ENCODE measurements around the gene CHAF1B.

CHAF1B gene

DNA sequence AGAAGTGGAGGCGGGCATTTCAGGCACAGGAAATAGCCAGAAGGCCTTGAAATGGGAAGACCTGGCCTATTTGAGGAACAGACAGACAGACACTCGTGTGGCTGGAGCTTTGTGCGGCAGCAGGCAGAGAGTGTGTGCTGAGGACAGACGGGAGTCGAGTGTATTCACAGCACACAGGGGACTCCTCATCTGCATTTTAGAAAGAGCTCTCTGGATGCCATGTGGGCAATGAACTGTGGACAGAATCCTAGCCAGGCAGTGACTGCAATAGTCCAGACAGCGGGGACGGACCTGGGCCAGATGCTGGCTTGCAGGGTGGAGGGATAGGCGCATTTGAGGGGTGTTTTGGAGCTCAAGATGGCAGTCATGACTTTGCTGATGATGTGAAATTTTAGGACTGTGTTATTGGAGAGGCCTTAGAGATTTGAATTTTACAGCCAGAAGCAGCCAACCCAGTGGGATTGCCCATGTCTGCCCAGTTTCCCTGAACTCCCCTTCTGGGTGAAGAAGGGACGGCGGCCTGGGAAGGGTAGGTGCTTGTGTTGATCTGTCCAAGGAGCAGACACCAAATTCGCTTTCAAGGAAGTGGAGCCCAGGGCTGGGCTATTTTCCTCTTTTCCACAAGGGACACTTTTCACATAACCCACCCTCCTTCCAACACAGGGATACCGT, 43.7 kb downstream of the CHAF1B start:
- DNase-seq = no peak

DNA sequence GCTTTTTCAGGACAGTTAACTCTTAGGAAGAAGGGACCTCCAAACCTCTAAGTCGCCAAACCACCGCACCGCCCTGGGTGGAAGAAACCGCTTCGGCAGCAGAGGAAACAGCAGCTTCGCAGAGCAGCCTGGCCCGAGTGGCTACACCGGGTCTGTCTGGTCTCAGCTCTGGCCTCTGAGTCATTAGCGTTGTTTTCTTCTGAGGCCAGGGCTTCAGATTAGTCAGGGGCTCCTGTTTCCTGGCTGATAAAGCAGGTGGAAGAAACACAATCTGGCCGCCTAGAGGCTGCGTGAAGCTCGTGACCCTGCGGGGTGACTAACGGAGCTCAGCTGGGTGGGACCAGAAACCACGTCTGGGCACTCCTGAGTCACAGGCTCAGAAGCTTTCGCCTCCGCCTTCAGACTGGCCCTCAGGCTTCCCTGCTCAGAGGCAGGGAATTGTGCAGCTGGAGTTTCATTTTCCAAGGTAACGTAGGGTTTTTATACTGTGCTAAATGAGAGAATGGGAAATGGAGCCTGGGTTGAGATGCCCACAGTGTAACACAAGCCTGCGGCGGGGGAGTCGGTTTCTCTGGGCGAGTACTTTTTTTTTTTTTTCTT, 44.9 kb downstream of the CHAF1B start:
- DNase-seq = no peak

DNA sequence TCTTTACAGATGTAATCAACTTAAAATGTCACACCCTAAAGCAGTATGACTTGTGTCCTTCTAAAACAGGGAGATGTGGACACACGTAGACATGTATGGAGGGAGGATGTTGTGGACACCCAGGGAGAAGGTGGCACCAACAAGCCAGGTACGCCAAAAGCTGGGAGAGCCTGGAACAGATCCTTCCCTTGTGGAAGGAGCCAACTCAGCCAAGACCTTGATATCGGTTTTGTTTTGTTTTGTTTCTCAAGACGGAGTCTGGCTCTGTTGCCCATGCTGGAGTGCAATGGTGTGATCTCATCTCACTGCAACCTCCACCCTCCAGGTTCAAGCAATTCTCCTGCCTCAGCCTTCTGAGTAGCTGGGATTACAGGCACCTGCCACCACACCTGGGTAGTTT, 45.6 kb downstream of the CHAF1B start:
- no peak for DNase-seq

DNA sequence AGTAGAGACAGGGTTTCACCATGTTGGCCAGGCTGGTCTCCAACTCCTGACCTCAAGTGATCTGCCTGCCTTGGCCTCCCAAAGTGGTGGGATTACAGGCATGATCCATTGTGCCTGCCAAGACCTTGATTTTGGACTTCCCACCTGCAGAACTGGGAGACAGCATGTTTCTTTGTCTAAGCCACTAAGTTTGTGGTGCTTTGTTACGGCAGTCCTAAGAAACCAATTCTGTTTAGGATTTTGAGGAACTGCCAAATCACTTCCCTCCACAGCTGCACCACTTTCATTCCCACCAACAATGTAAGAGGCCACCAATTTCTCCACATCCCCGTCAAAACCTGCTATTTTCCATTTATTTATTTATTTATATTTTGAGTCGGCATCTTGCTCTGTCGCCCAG, 46.1 kb downstream of the CHAF1B start:
- DNase-seq = no peak

DNA sequence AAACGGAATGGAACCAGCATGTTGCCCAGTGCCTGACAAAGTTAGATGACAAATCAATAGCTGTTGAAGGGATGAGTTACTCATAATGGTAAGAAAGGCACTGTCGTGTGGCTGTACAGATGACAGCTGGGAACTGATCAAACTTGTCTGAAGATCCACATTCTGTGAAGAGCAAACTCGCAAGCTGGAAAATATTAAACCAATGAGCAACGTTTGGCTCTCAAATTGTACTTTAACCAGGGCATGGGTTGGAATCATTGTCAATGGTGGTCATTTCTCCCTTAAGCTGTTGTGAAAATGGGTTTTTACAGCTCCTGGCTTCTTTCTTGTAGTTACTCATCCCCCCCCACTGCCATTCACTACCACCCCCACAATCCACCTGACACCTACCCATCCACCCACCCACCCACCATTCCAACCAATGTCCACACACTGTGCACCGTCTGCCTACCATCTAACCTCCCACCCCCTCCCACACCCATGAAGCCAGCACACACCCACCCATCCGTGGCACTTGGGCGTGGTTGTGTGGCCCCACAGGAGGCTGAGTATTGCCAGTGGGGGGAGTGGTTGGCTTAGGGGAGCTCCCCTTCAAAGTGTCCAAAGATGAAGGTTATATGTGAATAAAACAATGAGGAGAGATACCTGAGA, 48.0 kb downstream of the CHAF1B start:
- no peak for DNase-seq

DNA sequence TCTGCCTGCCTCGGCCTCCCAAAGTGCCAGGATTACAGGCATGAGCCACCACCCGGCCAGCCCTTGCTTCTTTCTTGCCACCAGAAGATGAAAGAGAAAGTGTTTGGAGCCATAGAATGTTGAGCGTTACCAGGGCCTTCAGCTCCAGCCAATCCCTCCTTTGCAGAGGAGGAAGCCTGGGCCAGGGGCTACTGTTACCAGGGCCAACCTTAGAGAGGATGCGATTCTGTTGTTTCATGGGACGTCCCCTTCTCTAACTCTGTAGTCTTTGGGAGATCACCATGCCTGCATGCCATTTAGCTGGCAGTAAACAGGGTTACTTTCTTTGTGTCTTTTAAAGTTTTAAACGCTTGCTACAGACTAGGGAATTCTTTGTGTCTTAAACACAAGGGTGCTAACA, 49.0 kb downstream of the CHAF1B start:
- no peak for DNase-seq

DNA sequence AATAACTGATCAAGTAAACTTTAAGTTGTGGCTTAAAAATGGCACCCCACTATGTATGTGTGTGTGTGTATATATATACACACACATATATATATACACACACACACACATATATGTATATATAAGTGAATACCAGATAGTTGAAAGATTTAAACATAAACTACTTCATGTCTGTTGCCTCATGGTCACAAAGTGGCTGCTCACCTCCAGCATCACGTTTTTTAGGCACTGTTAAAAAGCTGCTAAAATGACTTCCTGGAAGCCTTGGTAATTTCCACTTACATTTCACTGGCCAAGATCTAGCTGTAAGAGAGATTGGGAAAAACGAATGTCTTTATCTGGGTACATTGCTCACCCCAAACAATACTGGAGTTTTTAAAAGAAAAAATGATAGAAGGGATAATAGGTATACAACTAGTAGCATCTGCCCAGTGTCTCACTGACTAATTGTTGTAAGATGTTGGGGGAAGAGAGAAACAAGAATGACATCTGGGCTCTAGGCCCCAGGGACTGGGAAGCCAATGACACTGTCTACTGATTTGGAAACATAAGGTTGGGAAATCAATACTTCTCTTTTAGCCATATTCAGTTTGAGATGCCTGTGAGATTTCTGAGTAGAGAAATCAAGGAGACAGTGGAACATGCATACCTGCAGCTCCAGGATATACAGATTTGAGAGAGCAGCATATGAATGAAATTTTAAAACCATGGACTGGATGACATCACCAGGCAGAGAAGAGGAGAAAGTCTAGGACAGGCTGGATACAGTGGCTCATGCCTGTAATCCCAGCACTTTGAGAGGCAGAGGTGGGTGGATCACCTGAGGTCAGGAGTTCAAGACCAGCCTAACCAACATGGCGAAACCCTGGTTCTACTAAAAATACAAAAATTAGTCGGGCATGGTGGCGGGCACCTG, 51.9 kb downstream of the CHAF1B start:
- no peak for DNase-seq

DNA sequence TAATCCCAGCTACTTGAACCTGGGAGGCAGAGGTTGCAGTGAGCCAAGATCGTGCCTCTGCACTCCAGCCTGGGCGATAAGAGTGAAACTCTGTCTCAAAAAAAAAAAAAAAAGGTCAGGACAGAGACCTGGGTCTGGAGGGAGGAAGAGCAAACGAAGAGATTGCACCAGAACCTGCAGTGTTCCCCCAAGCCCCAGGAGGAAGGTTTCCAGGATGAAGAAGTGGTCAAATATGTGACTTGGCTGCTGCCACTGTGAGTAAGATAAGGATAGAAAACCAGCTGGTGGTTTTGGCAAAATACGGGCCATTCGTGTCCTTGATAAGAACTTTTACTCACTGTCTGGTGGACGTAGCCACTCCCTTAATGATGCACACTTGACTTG, 52.5 kb downstream of the CHAF1B start:
- no peak for DNase-seq

DNA sequence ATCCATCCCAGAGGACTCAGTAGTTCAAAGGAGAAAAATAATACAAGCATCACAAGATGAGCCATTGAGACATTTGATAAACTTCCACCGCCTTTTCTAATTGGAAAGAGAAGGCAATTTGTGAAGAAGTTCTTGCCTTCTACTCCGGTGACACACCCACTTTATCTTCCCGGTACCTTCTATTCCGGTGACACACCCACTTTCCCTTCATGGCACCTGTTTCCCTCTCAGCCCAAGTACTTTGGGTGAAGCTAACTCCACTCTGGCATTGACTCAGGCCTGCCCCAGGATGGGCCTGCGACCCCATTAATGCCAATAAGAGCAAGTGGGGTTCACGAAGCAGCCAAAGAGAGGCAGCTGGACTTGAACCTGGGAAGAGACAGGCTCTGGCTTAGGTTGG, 56.5 kb downstream of the CHAF1B start:
- no peak for DNase-seq

DNA sequence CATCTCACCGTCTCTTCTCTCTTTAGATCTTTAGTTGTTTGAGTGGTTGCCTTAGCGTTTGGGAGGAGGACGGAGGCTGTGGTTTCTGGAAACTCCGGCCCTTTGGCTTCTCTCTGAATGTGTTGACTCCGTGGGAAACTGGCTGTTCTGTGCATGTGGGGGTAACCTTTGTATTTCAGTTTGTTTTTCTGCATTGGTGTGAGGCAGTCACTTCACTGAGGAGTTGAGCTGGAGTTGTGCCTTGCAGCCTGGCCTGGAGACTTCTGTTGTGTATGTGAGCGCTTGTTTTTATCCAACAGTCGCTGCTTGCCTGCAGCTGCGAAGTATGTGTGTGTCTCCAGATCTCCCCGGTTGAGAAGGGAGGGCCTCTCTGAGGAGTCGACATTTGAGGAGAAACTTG, 61.1 kb downstream of the CHAF1B start:
- no peak for DNase-seq

DNA sequence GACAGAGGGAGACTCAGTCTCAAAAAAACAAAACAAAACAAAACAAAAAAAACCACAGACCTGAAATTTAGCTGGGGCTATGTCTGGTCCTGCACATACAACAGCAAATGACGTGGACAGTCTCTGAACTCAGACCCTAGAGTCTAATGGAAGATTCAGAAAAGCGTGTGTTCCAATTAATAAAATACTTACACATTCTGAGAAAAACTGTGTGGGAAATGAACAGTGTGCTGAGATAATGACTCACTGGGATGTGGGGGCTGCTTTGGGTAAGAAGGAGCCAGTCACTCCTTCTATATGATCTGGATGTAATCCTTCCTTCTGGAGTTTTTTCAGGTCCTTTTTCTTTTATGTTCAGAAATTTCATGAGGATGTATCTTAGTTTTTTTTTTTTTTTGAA, 65.3 kb downstream of the CHAF1B start:
- no peak for DNase-seq

DNA sequence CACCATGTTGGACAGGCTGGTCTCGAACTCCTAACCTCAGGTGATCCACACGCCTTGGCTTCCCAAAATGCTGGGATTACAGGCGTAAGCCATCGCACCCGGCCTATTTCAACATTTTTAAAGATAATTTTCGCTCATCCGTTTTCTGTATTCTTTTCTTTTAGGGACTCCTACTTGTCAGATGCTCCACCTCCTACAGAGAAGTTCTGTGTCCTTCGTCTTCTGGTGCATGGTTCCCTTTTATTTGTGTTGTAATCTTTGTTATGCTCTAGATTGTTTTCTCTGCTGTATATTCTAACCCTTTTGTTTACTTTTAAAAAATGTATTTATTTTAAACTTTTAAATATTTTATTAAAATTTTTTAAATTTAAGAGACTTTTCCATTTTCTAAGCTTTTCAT, 66.3 kb downstream of the CHAF1B start:
- DNase-seq = no peak

DNA sequence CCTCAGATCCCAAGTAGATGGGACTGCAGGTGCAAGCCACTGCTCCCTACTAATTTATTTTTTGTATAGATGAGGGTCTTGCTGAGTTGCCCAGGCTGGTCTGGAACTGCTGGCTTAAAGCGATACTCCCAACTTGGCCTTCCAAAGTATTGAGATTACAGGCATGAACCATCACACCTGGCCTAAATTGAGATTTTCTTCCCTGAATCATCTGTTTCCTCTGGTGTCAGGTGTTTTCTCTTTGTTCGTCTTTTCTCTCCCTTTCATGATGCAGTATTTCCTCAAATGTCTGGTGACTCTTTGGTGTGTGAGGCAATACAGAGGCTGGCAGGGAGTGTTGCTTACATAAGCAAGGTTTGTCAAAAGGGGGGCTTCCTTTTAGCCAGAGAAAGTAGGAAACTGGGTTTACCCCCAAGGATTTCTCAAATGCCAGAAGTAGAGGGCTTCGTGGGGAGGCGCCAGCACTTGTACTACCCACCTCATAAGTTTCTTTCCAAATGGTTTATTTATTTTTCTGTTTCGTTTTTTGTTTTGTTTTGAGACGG, 67.2 kb downstream of the CHAF1B start:
- DNase-seq = no peak

DNA sequence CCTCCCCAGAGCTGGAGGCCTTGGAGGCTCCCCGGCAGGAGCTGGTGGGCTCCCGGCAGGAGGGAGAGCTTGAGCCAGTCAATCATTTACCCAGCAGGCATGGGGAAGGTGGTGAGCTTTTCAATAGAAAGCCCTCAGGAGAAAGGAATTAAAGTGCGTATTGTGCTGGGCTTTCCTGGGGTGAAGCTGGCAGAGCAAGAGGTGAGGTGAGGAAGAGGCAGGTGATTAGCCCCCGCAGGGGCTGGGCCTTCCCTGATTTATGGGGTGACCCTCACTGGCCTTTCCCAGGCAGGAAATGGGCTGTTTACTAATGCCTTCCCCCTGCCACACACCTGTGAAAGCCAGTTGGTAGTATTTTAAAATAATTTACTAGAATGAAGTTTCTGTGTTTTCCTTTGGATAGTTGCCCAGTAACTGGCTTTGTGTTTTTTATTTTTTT, 68.9 kb downstream of the CHAF1B start:
- DNase-seq = no peak

DNA sequence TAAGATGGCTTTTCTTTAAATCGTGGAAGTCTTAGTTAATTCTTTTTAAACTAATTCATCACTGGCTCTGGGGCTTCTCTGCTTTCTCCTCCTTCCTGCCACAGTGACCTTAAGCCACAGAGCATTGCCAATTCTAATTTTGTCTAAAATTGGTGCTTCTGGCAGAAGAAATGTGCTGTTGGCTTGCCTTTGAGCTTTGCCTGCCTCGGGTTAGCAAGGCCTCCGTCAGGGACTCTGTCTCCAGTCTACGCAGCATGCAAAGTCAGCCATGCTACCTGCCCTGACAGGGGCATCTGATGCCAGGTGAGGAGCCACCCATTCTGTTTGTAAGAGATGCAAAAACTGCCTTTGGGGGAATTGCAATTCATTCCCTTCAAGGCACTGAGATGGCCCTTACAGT, 69.5 kb downstream of the CHAF1B start:
- no peak for DNase-seq

DNA sequence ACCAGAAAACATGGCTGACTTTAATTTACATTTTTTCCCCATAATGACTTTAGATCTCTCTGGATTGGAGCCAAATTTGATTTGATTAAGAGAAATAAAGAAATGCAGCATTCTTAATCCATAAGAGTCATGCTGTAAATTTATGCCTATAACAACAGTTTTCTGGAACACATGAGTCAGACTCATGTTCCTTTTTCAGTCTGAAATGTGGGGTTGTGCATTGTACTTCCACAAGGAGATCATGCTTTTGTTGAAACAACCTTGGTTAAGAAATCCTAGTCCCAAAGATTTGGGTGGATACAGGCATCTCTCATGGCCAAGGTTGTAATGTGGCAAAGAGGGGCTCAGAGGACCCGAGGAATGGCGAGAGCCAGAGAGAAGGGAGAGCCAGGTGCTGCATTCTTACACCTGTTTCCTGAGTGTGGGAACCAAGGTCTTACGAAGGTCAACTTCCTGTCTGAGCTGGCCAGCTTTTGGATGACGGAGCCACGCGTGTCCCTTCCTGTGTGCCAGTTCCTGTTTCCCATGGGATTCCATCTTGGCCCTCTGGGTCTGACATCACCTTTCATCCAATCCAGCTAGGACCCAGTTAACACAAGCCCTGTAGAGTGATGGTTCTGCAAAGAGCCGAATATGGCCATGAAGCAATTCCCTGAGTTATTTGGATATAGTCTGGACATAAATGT, 71.7 kb downstream of the CHAF1B start:
- DNase-seq = no peak

DNA sequence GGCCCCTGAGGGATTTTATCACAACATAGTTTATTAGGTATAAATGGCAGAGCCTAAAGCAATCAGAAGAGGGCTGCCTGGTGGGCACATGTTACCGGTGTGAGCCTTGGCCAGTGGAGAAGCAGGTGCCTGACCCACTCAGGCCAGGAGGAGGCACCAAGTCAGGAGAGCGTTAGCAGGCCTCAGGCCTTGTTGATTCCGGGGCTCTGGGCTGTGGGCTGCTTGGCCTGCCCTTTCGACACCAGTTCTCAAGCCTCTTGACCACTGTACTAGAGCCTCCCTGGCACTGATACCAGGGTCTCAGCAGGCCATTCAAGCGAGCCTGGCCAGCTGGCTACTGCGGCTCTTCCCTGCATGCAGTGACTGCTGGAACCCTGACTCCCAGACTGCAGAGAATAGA, 73.9 kb downstream of the CHAF1B start:
- DNase-seq = no peak

DNA sequence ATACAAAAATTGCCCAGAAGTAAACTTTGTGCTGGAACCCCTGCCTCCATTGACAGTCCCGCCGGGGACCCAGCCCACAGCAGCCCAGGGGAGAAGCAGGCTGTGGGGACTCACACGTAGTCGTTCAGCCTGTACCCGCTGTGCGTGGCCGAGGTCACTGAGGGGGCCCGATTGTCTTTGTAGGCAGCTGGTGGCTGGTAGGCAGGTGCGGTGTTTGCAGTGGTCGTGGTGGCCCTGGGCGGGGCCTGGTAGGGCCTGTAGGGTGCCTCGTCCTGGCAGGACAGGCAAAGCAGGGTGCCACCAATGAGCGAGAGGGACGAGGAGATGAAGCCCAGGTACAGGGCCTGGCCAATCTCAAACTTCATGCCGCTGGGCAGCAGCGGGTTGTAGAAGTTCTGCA, 75.7 kb downstream of the CHAF1B start:
- no peak for DNase-seq

DNA sequence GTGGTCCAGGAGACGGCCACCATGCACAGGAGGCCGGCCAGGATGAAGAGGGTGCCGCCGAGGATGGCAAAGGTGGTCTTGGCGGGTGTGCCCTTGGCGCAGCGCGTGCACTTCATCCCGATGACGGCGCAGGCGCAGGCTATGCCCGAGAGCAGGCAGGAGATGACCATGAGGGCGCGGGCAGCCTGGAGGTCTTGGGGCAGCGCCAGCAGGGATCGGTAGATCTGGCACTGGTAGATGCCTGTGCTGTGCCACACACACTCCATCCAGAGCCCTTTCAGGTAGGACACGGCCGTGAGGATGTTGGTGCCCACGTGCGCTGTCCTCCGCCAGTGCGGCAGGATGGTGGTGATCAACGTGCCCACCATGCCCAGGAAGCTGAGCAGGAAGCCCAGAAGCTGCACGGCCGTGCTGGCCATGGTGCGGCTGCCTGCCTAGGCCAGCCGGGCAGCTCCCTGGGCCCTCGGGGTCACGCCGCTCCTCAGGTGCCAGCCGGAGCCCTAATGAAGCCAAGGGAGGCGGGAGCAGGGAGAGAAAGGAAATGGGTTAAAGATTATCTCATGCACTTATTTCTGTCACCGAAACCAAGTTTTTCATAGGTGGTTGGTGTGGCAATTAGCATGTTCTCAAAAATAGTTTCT, 76.2 kb downstream of the CHAF1B start:
- no peak for DNase-seq

DNA sequence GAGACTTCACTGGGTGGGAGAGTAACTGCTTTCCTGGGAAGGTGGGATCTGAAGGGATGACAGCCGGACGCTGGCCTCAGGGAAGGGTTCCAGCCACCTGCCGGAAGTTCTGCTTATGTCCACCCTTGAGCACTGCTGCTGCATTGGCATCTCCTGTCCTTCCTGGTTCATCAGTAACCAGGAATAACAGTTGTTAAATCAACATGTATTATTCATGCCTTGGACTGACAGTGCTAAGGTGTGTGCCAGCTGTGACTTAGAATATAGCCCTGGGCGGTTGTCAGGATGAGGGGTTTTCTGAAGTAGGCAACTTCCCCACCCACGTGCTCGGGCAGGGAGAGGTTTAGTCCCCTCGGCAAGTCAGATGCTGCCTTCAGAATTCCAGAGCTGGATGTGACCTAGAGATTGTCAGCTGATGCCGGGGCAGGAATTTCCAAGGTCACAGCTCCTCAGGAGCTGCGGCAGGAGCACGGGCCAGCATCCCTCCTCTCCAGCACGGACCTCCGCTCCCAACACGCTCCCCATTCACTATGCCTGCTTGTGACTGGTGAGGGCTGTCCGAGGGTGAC, 76.8 kb downstream of the CHAF1B start:
- DNase-seq = no peak

DNA sequence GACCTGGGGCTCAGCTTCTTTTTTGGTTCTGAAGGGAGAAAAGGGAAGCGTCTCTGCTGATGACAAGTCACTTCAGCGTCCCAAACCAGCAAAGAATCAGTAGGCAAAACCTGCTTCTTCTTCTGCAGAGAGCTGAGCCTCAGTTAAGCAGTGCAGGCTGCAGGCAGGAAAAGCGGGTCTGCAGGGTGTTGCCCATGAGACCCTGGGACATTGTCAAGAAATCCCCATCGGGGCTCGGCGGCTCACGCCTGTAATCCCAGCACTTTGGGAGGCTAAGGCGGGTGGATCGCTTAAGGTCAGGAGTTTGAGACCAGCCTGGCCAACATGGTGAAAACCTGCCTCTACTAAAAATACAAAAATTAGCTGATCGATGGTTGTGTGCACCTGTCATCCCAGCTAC, 78.0 kb downstream of the CHAF1B start:
- no peak for DNase-seq

DNA sequence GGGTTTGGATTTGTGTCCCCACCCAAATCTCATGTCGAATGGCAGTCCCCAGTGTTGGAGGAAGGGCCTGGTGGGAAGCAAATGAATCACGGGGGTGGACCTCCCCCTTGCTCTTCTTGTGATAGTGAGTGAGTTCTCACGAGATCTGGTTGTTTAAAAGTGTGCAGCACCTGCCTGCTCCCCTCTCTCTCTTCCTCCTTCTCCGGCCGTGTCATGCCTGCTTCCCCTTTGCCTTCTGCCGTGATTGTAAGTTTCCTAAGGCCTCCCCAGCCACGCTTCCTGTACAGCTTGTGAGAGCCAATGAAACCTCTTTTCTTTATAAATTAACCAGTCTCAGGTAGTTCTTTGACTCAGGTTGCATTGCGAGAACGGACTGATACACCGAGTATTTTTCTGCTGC, 78.8 kb downstream of the CHAF1B start:
- no peak for DNase-seq
